GM12864 (cell line): ENCODE results near the gene CFLAR.

ENCODE experiments used
- DNase-seq: peaks from one replicate; pipeline ENCODE4 v3.0.0-alpha.2; 2011; ENCODE audit warnings: low read depth
- H3K4me3 ChIP-seq: 2 replicates; pipeline ENCODE4 v1.5.1; 2011; ENCODE audit warnings: mild to moderate bottlenecking, low read depth, low read length, control low read depth
- TF ChIP-seq, protein P1 (sequence below): IDR thresholded peaks from 2 replicates; pipeline ENCODE4 v1.5.1; 2011; ENCODE audit warnings: low read depth, mild to moderate bottlenecking, moderate library complexity, low read length, control low read depth, inconsistent platforms; ENCODE audit errors: missing control alignments

The CFLAR gene

DNA sequence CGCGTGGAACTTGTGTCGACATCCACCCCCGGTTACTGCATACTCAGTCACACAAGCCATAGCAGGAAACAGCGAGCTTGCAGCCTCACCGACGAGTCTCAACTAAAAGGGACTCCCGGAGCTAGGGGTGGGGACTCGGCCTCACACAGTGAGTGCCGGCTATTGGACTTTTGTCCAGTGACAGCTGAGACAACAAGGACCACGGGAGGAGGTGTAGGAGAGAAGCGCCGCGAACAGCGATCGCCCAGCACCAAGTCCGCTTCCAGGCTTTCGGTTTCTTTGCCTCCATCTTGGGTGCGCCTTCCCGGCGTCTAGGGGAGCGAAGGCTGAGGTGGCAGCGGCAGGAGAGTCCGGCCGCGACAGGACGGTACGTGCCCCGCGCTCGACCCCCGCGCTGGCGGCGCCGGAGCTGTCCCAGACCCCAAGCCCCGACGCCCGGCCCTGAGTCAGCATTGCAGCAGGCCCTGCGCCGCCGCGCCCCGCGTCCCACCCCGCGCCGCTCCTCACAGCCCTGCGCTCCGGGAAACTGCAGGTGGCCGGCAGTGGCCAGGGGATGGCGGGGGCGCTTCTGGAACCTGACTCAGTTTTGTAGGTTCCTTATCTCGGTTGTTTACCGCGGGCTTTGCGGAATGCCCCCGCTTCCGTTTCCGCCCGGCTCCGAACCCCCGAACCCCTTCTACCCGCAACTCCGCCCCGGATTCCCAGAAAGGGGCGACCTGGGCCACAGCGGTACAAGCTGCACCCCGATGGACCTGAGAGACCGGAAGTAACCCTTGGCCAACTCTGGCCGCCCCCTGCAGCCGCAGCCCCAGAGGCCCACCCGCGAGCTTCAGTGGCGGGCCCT lies at the start of gene CFLAR:
Gene CFLAR, plus strand, starts transcription at position 50 of the 844 bp plus-strand sequence. CDS start 13,702 bp downstream, outside the sequence.
- DNase-seq, result no peak
- TF ChIP-seq, protein P1, sequence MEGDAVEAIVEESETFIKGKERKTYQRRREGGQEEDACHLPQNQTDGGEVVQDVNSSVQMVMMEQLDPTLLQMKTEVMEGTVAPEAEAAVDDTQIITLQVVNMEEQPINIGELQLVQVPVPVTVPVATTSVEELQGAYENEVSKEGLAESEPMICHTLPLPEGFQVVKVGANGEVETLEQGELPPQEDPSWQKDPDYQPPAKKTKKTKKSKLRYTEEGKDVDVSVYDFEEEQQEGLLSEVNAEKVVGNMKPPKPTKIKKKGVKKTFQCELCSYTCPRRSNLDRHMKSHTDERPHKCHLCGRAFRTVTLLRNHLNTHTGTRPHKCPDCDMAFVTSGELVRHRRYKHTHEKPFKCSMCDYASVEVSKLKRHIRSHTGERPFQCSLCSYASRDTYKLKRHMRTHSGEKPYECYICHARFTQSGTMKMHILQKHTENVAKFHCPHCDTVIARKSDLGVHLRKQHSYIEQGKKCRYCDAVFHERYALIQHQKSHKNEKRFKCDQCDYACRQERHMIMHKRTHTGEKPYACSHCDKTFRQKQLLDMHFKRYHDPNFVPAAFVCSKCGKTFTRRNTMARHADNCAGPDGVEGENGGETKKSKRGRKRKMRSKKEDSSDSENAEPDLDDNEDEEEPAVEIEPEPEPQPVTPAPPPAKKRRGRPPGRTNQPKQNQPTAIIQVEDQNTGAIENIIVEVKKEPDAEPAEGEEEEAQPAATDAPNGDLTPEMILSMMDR, result no peak
- peak within 1 kb of the TSS; percentile 83 for H3K4me3 ChIP-seq

DNA sequence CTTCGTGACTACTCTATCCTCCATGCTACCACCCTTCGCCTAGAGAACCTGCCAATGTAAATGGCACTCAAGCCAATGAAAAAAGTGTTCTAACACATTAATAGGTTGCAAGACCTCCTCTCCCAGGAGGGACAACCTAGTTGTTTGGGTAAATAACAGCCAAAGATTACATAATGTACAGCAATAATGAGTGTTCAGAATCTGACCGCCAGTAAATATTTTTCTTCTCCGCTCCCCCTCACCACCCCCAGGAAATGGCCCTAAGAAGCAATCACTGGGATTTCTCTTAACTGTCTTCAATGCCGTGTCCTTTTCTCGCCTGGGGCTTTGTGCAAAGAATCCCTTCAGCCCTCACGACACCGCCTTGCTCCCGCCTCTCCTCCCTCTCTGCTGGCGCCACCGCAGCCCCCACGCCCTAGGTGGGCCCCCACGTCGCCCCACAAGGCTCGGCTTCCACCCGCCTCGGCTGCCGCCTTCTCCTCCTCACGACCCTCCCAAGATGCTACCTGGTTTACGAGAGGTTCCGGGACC lies 45.0 kb upstream of the CFLAR start:
- TF ChIP-seq, protein P1, result no peak
- peak overlapping the region; percentile 87 for H3K4me3 ChIP-seq
- no peak for DNase-seq

DNA sequence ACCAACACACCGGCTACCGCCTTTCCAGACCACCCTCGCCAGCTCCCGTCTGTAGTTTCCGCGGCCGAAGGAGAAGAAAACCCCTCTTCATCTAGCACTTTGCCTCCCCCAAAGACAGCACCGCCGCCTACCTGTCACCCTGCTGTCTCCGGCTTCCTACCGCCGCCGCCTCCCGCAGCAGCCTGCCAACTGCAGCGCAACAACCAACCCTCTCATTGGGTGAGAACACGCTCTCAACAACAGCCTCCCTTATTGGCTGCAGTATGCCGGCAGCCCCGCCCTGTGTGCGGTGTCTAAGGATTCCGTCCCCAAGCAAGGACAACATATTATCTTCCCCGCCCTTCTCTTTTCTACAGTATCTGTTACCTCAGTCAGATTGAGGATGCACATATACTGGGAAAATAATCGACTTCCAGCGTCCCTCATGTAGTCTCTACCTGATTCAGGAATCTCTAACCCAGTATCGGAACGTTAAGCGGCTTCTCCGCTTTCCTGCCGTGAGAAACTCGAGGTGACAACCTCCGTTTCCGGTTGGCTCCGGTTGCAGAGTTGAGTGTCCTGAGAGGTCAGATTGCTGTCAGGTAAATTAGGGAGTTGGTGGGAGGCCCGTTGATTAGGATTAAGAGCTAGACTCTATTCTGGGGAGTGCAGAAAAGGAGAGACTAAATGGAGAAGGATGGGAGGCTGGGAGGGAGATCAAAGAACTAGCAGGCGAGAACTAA lies 44.3 kb upstream of the CFLAR start, which contains the start of the genes HYCC2 and NDUFB3:
Gene HYCC2, minus strand, starts transcription at position 193 of the 722 bp plus-strand sequence. CDS start 47,662 bp downstream, outside the sequence.
Gene NDUFB3, plus strand, starts transcription at position 523 of the 722 bp plus-strand sequence. CDS start 6,882 bp downstream, outside the sequence.
- TF ChIP-seq, protein P1, result peak; percentile 26
- peak; percentile 92 for DNase-seq
- H3K4me3 ChIP-seq, result peak within 1 kb of the TSS; percentile 87

DNA sequence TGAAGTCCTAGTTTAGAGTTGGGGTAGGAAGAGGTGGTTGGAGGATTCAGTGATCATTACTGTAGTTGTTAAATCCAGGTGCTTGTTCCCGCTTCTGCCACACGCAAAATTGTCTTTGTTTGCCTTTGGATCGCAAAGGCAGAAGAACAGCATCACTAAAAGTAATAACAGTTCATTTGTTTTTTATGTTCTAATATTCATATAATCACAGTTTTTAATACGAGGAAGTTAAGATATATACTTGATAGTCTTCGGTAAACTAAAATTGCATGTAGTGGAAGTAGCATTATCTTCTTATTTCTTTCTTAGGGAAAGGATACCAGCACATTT lies 43.8 kb upstream of the CFLAR start:
- peak overlapping the region; percentile 87 for H3K4me3 ChIP-seq
- TF ChIP-seq, protein P1, result no peak
- no peak for DNase-seq

DNA sequence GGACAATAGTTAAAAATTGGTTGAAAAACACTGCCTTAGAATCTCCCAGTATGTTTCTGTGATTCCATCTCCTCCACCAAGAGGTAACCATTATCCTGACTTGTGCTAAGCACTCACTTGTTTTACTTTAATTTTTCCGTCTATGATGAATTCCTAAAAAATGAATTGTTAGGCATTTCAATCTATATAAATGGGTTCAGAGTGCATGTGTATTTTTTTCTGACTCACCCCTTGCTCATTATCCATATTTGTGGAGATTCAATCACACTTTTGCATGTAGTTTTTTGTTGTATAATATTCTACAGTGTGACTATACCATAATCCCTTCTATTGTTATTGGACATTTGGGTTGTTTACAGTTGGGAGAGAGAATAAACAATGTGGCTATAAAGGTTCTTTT lies 42.9 kb upstream of the CFLAR start:
- no peak for DNase-seq
- peak overlapping the region; percentile 87; the same call in 1 of the 2 replicates for H3K4me3 ChIP-seq
- TF ChIP-seq, protein P1, result no peak

DNA sequence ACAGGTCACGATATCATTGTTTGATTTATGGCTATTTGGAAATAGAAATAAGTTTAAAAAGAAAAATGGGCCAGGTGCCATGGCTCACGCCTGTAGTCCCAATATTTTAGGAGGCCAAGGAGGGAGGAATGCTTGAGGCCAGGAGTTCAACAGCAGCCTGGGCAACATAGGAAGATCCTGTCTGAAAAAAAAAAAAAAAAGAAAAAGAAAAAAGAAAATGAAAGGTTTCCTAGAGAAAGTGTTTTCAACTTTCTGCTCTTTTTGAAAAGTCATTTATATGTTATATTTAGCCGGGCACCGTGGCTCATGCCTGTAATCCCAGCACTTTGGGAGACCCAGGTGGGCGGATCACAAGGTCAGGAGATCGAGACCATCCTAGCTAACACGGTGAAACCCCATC lies 41.0 kb upstream of the CFLAR start:
- H3K4me3 ChIP-seq, result no peak overlapping the region
- TF ChIP-seq, protein P1, result no peak
- no peak for DNase-seq
